Breast epithelium (tissue), 3 donors: Measurements from ENCODE around the gene PPP1R1B.

ENCODE experiments used
- POLR2A ChIP-seq: fragments of 450-650 bp; IDR thresholded peaks from one replicate; pipeline ENCODE4 v1.6.1; 2016; ENCODE audit warnings: antibody characterized with exemption, mild to moderate bottlenecking, moderate library complexity
- POLR2AphosphoS5 ChIP-seq, 3 donors: sonication (generic); formaldehyde crosslinking; IDR thresholded peaks; one replicate each; pipeline ENCODE4 v1.6.1; 2017; ENCODE audit warnings: antibody characterized with exemption in 3 of 3
- TF ChIP-seq, protein P1 (sequence below), 3 donors: fragments of 450-650 bp; IDR thresholded peaks; one replicate each; pipeline ENCODE4 v1.5.1; 2016 to 2017; ENCODE audit warnings: antibody characterized with exemption in 3 of 3, mild to moderate bottlenecking in 3 of 3, moderate library complexity in 3 of 3

DNA sequence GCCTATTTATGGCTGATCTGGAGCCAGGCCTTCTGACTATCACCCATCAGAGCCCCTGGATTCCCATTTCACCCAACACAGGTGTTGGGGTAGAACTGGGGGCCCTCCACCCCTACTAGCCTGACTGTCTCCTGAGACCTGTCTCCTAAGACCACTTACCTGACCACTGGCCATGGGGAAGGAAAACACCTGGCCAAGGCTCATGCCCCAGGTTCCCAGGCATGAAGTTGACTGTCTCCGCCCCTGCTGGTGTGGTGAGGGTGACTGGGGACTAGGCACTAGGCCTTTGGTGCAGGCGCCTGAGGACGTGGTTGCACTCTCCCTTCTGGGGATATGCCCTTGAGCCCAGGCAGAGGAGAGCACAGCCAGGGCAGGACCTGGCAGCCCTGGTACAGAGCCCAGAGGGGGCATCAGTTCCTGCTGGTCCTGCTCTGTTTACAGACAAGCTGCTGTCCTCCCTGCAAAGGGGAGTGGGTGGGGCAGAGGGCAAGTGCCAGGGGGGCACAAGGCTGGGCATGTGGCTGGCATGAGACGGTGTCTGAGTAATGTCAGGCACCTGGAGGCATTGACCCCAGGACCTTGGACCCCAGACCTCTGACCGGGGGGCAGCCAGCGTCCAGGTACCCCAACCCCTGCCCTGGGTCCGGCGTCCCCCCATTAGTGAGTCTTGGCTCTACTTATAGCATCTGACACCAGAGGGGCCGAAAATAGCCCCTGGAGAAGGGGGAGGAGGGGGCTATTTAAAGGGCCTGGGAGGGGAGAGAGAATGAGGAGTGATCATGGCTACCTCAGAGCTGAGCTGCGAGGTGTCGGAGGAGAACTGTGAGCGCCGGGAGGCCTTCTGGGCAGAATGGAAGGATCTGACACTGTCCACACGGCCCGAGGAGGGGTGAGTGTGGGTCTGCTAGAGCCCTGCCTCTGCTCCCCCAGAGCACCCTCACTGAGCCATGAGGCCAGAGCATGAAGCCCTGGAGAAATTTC, 38.1 kb downstream of the PPP1R1B start, which contains the start of gene TCAP:
- TF ChIP-seq POLR2AphosphoS5 (IDR thresholded peaks at IDR 0.05) (no peak), POLR2A (no peak)
- TF ChIP-seq, protein P1, sequence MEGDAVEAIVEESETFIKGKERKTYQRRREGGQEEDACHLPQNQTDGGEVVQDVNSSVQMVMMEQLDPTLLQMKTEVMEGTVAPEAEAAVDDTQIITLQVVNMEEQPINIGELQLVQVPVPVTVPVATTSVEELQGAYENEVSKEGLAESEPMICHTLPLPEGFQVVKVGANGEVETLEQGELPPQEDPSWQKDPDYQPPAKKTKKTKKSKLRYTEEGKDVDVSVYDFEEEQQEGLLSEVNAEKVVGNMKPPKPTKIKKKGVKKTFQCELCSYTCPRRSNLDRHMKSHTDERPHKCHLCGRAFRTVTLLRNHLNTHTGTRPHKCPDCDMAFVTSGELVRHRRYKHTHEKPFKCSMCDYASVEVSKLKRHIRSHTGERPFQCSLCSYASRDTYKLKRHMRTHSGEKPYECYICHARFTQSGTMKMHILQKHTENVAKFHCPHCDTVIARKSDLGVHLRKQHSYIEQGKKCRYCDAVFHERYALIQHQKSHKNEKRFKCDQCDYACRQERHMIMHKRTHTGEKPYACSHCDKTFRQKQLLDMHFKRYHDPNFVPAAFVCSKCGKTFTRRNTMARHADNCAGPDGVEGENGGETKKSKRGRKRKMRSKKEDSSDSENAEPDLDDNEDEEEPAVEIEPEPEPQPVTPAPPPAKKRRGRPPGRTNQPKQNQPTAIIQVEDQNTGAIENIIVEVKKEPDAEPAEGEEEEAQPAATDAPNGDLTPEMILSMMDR (IDR thresholded peaks at IDR 0.05) = no peak
